GM15510 (cell line): ENCODE results near the gene DGKH.

ENCODE experiments used
- POLR2A ChIP-seq: IDR thresholded peaks from 3 replicates; pipeline ENCODE4 v1.6.1; 2011; ENCODE audit warnings: borderline replicate concordance; ENCODE audit not compliant: insufficient read length; ENCODE audit errors: extremely low read depth

Gene DGKH

GRCh38 chr13:42078128-42078808 lies 29.8 kb downstream of the DGKH start:
- TF ChIP-seq POLR2A: no peak

- TF ChIP-seq POLR2A: no peak
Measured at GRCh38 chr13:42083138-42083770, 34.8 kb downstream of the DGKH start.

GRCh38 chr13:42084722-42085121 lies 36.3 kb downstream of the DGKH start:
- TF ChIP-seq POLR2A: no peak

- no peak for TF ChIP-seq POLR2A
Measured at GRCh38 chr13:42086582-42086981, 38.1 kb downstream of the DGKH start.

- no peak for TF ChIP-seq POLR2A
Measured at GRCh38 chr13:42094516-42095040, 46.1 kb downstream of the DGKH start.

GRCh38 chr13:42099962-42100675 lies 51.7 kb downstream of the DGKH start:
- no peak for TF ChIP-seq POLR2A

- TF ChIP-seq POLR2A: no peak
Measured at GRCh38 chr13:42100960-42101359, 52.5 kb downstream of the DGKH start.

GRCh38 chr13:42101821-42102585 lies 53.6 kb downstream of the DGKH start:
- TF ChIP-seq POLR2A: no peak

- TF ChIP-seq POLR2A: no peak
Measured at GRCh38 chr13:42102961-42103865, 54.8 kb downstream of the DGKH start.

- no peak for TF ChIP-seq POLR2A
Measured at GRCh38 chr13:42106998-42107397, 58.5 kb downstream of the DGKH start.

- TF ChIP-seq POLR2A: no peak
Measured at GRCh38 chr13:42107421-42107820, 59.0 kb downstream of the DGKH start.

GRCh38 chr13:42108217-42108616 lies 59.8 kb downstream of the DGKH start:
- TF ChIP-seq POLR2A: no peak

GRCh38 chr13:42109957-42110356 lies 61.5 kb downstream of the DGKH start:
- no peak for TF ChIP-seq POLR2A
